GM12874 (cell line): ENCODE data around the gene IP6K3.

ENCODE experiments used
- TF ChIP-seq, protein P1 (sequence below): IDR thresholded peaks from 2 replicates; pipeline ENCODE4 v1.5.1; 2011; ENCODE audit warnings: low read depth, mild to moderate bottlenecking, control low read depth, low read length, moderate library complexity; ENCODE audit not compliant: insufficient read depth

IP6K3 gene

GRCh38 chr6:33691456-33692077 is 55.1 kb downstream of the IP6K3 start:
- TF ChIP-seq, protein P1, sequence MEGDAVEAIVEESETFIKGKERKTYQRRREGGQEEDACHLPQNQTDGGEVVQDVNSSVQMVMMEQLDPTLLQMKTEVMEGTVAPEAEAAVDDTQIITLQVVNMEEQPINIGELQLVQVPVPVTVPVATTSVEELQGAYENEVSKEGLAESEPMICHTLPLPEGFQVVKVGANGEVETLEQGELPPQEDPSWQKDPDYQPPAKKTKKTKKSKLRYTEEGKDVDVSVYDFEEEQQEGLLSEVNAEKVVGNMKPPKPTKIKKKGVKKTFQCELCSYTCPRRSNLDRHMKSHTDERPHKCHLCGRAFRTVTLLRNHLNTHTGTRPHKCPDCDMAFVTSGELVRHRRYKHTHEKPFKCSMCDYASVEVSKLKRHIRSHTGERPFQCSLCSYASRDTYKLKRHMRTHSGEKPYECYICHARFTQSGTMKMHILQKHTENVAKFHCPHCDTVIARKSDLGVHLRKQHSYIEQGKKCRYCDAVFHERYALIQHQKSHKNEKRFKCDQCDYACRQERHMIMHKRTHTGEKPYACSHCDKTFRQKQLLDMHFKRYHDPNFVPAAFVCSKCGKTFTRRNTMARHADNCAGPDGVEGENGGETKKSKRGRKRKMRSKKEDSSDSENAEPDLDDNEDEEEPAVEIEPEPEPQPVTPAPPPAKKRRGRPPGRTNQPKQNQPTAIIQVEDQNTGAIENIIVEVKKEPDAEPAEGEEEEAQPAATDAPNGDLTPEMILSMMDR: no peak

DNA sequence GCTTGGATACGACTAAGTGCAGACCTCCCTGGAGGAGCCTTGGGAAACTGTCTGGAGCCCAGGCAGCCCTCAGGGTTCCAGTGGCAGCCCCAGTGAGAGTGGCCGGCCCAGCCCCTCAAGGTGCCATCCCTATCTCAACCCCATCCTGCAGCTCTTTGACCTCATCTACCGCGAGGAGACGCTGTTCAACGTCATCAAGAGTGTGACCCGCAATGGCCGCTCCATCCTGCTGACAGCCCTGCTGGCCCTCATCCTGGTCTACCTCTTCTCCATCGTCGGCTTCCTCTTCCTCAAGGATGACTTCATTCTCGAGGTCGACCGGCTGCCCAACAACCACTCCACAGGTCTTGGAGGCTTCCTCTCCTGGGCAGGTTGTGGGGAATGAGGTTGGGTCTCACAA is 55.9 kb downstream of the IP6K3 start:
- TF ChIP-seq, protein P1: no peak

DNA sequence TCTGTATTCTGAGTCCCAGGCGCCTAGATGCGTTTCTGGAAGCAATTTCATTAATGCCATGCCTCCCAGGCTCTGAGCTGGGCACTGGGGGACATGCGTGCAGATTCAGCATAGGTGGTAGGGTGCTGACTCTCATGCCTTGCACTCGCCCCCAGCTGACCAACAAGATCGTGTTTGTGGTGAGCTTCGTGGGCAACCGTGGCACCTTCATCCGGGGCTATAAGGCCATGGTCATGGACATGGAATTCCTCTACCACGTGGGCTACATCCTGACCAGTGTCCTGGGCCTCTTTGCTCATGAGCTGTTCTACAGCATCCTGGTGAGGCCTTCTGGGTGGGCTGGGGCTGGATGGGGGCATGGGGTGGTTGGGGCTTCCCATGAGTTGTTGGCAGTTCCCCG is 56.8 kb downstream of the IP6K3 start:
- TF ChIP-seq, protein P1: no peak

- TF ChIP-seq, protein P1: no peak
Observed at GRCh38 chr6:33689148-33689494, 57.6 kb downstream of the IP6K3 start.

DNA sequence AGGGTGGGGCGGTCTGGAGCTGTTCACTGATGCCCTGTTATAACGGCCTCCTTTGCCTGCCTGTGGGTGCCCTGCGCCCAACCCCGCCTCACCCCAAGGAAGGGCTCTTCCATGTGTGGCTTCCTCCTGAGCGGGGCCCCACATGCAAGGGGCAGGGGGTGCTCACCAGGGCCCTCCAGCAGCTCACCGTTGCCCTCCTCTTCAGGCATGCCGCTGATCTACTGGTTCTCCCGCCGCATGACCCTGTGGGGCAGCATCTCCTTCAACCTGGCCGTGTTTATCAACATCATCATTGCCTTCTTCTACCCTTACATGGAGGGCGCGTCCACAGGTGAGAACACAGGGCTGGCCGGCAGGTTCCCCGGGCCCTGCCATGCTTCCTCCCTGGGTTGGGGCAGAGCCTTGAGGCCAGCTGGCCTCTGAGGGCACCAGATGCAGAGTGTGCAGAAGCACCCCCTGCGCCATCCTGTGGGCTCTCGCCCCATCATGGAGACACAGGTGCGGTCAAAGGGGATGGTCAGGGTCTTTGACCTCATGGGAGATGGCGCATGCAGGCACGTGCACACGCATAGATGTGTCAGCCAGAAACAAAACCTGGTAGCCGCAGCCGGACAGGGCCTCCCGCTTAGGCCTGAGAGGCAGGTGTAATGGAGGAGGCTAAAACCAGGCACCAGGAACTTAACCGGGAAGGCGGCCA is 58.1 kb downstream of the IP6K3 start:
- TF ChIP-seq, protein P1: no peak

DNA sequence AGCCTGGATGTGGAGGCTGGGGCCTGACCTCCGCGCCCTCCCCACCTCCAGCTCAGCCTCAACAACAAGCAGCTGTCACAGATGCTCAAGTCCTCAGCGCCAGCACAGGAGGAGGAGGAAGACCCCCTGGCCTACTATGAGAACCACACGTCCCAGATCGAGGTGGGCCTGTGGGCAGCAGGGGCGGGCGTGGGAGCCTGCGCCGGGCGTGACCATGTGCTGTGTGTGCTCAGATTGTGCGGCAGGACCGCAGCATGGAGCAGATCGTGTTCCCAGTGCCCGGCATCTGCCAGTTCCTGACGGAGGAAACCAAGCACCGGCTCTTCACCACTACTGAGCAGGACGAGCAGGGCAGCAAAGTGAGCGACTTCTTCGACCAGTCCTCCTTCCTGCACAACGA is 58.7 kb downstream of the IP6K3 start:
- TF ChIP-seq, protein P1: no peak

GRCh38 chr6:33686981-33687975 is 59.4 kb downstream of the IP6K3 start:
- TF ChIP-seq, protein P1: no peak
